Bladder microvascular endothelial cell (primary cell): ENCODE results near the gene DTNA. TPM values are rescaled to one million over a fixed set of nuclear protein-coding genes. Genes with fewer than 3 reads are reported as not detected.

Experiments used
- total RNA-seq: library from RNA; depleted of rRNA; stranded (reverse); fragments of >200 nt; gene quantifications from 2 replicates; pipeline ENCODE4 v1.2.3, GENCODE V29; 2014

DTNA gene
- 0.81 and 10.7 TPM in 2 replicates for total RNA-seq

GRCh38 chr18:34709750-34710441 is at the start of gene DTNA:
TSS of gene DTNA (plus strand) at chr18:34710298. CDS start at chr18:34755977, 45,679 bp downstream.

